IMR-90 (cell line): Measurements from ENCODE around the gene TP53TG5. TPM values are rescaled to one million over a fixed set of nuclear protein-coding genes. Genes with fewer than 3 reads are reported as not detected.
A peak's percentile ranks its signal among the peaks of the same experiment; 100 is the strongest.

Source experiments
- ATAC-seq: fragments of 200-7000 bp; cut with Tn5 transposase; 2 replicates; pipeline ENCODE4 v1.9.1; 2020; ENCODE audit warnings: low read depth, mild to moderate bottlenecking, moderate library complexity
- BruUV-seq: library from RNA; stranded (reverse); fragments of 400-500 nt; replicated peaks from 2 replicates; lab custom pipeline; 2021; lab: Mats Ljungman, UMichigan
- CTCF ChIA-PET: fragments of 300-600 bp; formaldehyde crosslinking; extraction: SDS; loops from one replicate; lab custom pipeline; 2021; ENCODE audit warnings: antibody characterized with exemption; lab: Yijun Ruan, JAX
- POLR2A ChIA-PET: fragments of 300-600 bp; sonication (Branson Sonifier 250); formaldehyde crosslinking; loops from one replicate; lab custom pipeline; 2022; ENCODE audit warnings: antibody characterized with exemption; ENCODE audit not compliant: unreplicated experiment; lab: Charles Lee
- DNase-seq: peaks from one replicate; pipeline ENCODE4 v3.0.0; 2013
- H2AFZ ChIP-seq: replicated peaks from 2 replicates; pipeline ENCODE3; 2013; ENCODE audit warnings: low read length, mild to moderate bottlenecking; ENCODE audit not compliant: poor library complexity
- H2AK5ac ChIP-seq: 2 replicates; pipeline ENCODE4 v1.6.1; 2013; ENCODE audit warnings: low read depth, low read length, inconsistent platforms
- H2AK9ac ChIP-seq: replicated peaks from 2 replicates; pipeline ENCODE3; 2013; ENCODE audit warnings: mild to moderate bottlenecking, low read depth, low read length, moderate library complexity; ENCODE audit not compliant: poor library complexity
- H2BK120ac ChIP-seq: 2 replicates; pipeline ENCODE4 v1.6.1; 2013; ENCODE audit warnings: low read depth, low read length, inconsistent platforms
- H2BK15ac ChIP-seq: 3 replicates; pipeline ENCODE4 v1.6.1; 2013; ENCODE audit warnings: low read depth, low read length, inconsistent platforms
- H2BK20ac ChIP-seq: 2 replicates; pipeline ENCODE4 v1.6.1; 2013; ENCODE audit warnings: low read depth, mild to moderate bottlenecking, inconsistent platforms, low read length, moderate library complexity
- H2BK5ac ChIP-seq: 2 replicates; pipeline ENCODE4 v1.6.1; 2013; ENCODE audit warnings: mild to moderate bottlenecking, low read depth, low read length, inconsistent platforms; ENCODE audit not compliant: poor library complexity, severe bottlenecking
- H3K14ac ChIP-seq: replicated peaks from 2 replicates; pipeline ENCODE4 v1.6.1; 2013; ENCODE audit warnings: low read depth, low read length, inconsistent platforms
- H3K18ac ChIP-seq: 2 replicates; pipeline ENCODE4 v1.6.1; 2013; ENCODE audit warnings: low read depth, low read length, control low read depth
- H3K23ac ChIP-seq: 2 replicates; pipeline ENCODE4 v1.6.1; 2013; ENCODE audit warnings: low read depth, low read length, inconsistent platforms
- H3K27ac ChIP-seq: 2 replicates; pipeline ENCODE4 v1.5.1; 2013; ENCODE audit warnings: mild to moderate bottlenecking, control low read depth, low read length; ENCODE audit not compliant: insufficient read depth
- H3K27me3 ChIP-seq: 2 replicates; pipeline ENCODE4 v1.6.1; 2013; ENCODE audit warnings: low read length; ENCODE audit not compliant: control insufficient read depth, insufficient read depth
- H3K36me3 ChIP-seq: 2 replicates; pipeline ENCODE4 v1.6.1; 2013; ENCODE audit warnings: low read length, mixed read lengths; ENCODE audit not compliant: control insufficient read depth, insufficient read depth
- H3K4ac ChIP-seq: 2 replicates; pipeline ENCODE4 v1.6.1; 2013; ENCODE audit warnings: low read depth, low read length, inconsistent platforms
- H3K4me1 ChIP-seq: 2 replicates; pipeline ENCODE4 v1.6.1; 2013; ENCODE audit warnings: low read length, mixed read lengths; ENCODE audit not compliant: control insufficient read depth, insufficient read depth
- H3K4me2 ChIP-seq: 2 replicates; pipeline ENCODE4 v1.6.1; 2013; ENCODE audit warnings: low read depth, mild to moderate bottlenecking, control low read depth, low read length, moderate library complexity
- H3K4me3 ChIP-seq: 2 replicates; pipeline ENCODE4 v1.5.1; 2013; ENCODE audit warnings: low read depth, mild to moderate bottlenecking, control low read depth, low read length, moderate library complexity; ENCODE audit not compliant: insufficient read depth
- H3K56ac ChIP-seq: 2 replicates; pipeline ENCODE4 v1.6.1; 2013; ENCODE audit warnings: low read length, inconsistent platforms; ENCODE audit not compliant: insufficient read depth; ENCODE audit errors: extremely low read depth
- H3K79me1 ChIP-seq, 2 experiments: 2 replicates each; pipeline ENCODE4 v1.6.1; 2013; ENCODE audit warnings: low read length in 2 of 2, inconsistent platforms in 1 of 2, low read depth in 1 of 2
- H3K9ac ChIP-seq: 2 replicates; pipeline ENCODE4 v1.6.1; 2013; ENCODE audit warnings: low read depth, low read length, control low read depth
- H3K9me1 ChIP-seq: 2 replicates; pipeline ENCODE4 v1.6.1; 2013; ENCODE audit warnings: low read length, inconsistent platforms; ENCODE audit not compliant: insufficient read depth
- H3K9me3 ChIP-seq: 2 replicates; pipeline ENCODE4 v1.6.1; 2013; ENCODE audit warnings: low read length; ENCODE audit not compliant: control insufficient read depth, insufficient read depth
- H4K20me1 ChIP-seq: 2 replicates; pipeline ENCODE4 v1.6.1; 2013; ENCODE audit warnings: low read length, inconsistent platforms; ENCODE audit not compliant: insufficient read depth
- H4K5ac ChIP-seq: 2 replicates; pipeline ENCODE4 v1.6.1; 2013; ENCODE audit warnings: mild to moderate bottlenecking, low read depth, low read length, control low read depth
- H4K8ac ChIP-seq, 2 experiments: 2 replicates each; pipeline ENCODE4 v1.6.1; 2013; ENCODE audit warnings: low read depth in 2 of 2, low read length in 2 of 2, control low read depth in 1 of 2, inconsistent platforms in 1 of 2
- H4K91ac ChIP-seq: 2 replicates; pipeline ENCODE4 v1.6.1; 2013; ENCODE audit warnings: low read depth, low read length, inconsistent platforms; ENCODE audit not compliant: insufficient read depth
- CEBPB ChIP-seq: IDR thresholded peaks from 2 replicates; pipeline ENCODE4 v1.6.1; 2012; ENCODE audit warnings: low read depth, low read length, improper control_type of control experiment
- FOS ChIP-seq: fragments of 150-350 bp; IDR thresholded peaks from 2 replicates; pipeline ENCODE4 v1.6.1; 2016; ENCODE audit warnings: low read depth, low read length
- MAFK ChIP-seq: IDR thresholded peaks from 2 replicates; pipeline ENCODE4 v1.6.1; 2012; ENCODE audit warnings: low read depth, low read length, improper control_type of control experiment
- MAZ ChIP-seq: IDR thresholded peaks from 2 replicates; pipeline ENCODE4 v1.6.1; 2012; ENCODE audit warnings: low read depth, mild to moderate bottlenecking, low read length, improper control_type of control experiment, moderate library complexity, borderline replicate concordance
- POLR2A ChIP-seq: IDR thresholded peaks from 2 replicates; pipeline ENCODE4 v1.6.1; 2012; ENCODE audit warnings: mild to moderate bottlenecking, low read depth, low read length
- WGBS, 2 experiments: methylation state at CpG; one replicate each; pipeline versions ENCODE4 v1.1.5 to v1.1.7; 2013; ENCODE audit warnings: missing lambda C conversion rate in 2 of 2; ENCODE audit not compliant: insufficient read length in 1 of 2; ENCODE audit errors: extremely low coverage in 2 of 2; 5-methylcytosine and 5-hydroxymethylcytosine counted together
- dilution Hi-C: fragments of 300-500 bp; cut with HindIII; formaldehyde crosslinking; loops from one replicate; pipeline ENCODE4 v1.14.3; 2018; ENCODE audit warnings: low sequenced_read_pairs; ENCODE audit not compliant: unreplicated experiment
- in situ Hi-C: fragments of 300-500 bp; cut with MboI; formaldehyde crosslinking; loops from 3 replicates; pipeline ENCODE4 v1.14.3; 2019; ENCODE audit warnings: low sequenced_read_pairs, inconsistent platforms, mixed read lengths
- intact Hi-C: fragments of 100-400 bp; cut with micrococcal nuclease; formaldehyde crosslinking; loops from 2 replicates; pipeline ENCODE4 v1.10.0; 2022
- polyA plus RNA-seq, 3 experiments: library from polyadenylated mRNA; depleted of rRNA; stranded (reverse); fragments of >200 nt; gene quantifications; 2 replicates each; pipeline ENCODE4 v1.2.3, GENCODE V29; 2012; ENCODE audit warnings: low replicate concordance in 1 of 3
- total RNA-seq: library from RNA; depleted of rRNA; stranded (reverse); fragments of >200 nt; gene quantifications from 2 replicates; pipeline ENCODE4 v1.2.3, GENCODE V29; 2012
- TF ChIP-seq, protein P1 (sequence below): fragments of 150-350 bp; IDR thresholded peaks from 2 replicates; pipeline ENCODE4 v1.6.1; 2016; ENCODE audit warnings: low read depth, mild to moderate bottlenecking, low read length, moderate library complexity, borderline replicate concordance

TP53TG5 gene
- total and polyA plus RNA-seq, 2 of the 4 experiments (the other 2 are of a cell fraction) = not detected

DNA sequence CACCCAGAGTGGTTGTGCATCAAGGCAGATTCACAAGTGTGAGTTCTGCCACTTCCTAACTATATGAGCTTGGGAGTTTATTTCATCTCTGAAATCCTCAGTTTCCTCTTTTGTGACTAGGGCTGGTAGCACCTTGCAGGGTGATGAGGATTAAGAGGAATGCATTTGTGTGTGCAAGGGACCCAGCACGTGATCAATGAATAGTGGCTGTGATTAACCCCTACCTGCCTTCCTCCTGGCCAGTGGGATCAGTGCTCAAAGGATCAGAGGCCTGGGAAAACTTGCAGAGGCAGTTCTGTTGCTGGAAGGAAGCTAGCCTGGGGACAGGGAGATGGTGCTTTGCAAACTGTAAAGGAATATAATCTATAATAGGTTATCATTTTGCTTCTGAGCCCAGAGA lies 37.2 kb downstream of the TP53TG5 start:
- Histone ChIP-seq H3K4me3 (no peak overlapping the region), H2AFZ (no peak overlapping the region), H3K18ac (no peak overlapping the region), H3K56ac (no peak overlapping the region), H3K4me1 (peaks cover 71% of the 10 kb centered on the region), H3K36me3 (peaks cover 32% of the 10 kb centered on the region), H3K27ac (peak overlapping the region; percentile 12; the same call in 1 of the 2 replicates), H2BK5ac (peak overlapping the region; percentile 51), H4K5ac (no peak overlapping the region), H4K91ac (no peak overlapping the region), H4K8ac (peak overlapping the region in 1 of 2 experiments; percentile 42; a peak in 1 of 4 replicates), H3K4ac (peak overlapping the region; percentile 99), H2AK5ac (peak overlapping the region; percentile 25; the same call in 1 of the 2 replicates), H3K9me1 (peaks cover 43% of the 10 kb centered on the region), H2BK20ac (no peak overlapping the region), H2BK120ac (0 out of 2 replicates have a peak overlapping the region, but pooled peaks have one; percentile 16), H3K23ac (peak overlapping the region; percentile 90; the same call in 1 of the 2 replicates), H4K20me1 (peaks cover 45% of the 10 kb centered on the region), H3K27me3 (no peaks in the 10 kb centered on the region), H3K79me1 (peaks cover 24 to 95% of the 10 kb centered on the region in 2 experiments), H2AK9ac (no peak overlapping the region), H3K4me2 (no peak overlapping the region), H3K14ac (peak overlapping the region; percentile 33; the same call in 1 of the 2 replicates), H2BK15ac (no peak overlapping the region), H3K9ac (no peak overlapping the region), H3K9me3 (no peaks in the 10 kb centered on the region)
- no CpG with 5 or more reads among the region's 1 CpG for WGBS, 2 experiments
- ChIA-PET POLR2A (no interaction called here), CTCF (interaction anchor here (2.5 kb wide), 1 partner anchor 22 kb away, joined by 8 read pairs; the partner anchor contains the start of gene SYS1)
- DNase-seq (no peak), ATAC-seq (no peak)
- intact Hi-C loops = no loop called here
- BruUV-seq = no TSS peak
- in situ Hi-C loops = loop anchor here (25.0 kb wide), 1 partner anchor 571 kb away; the partner anchor contains the start of gene PLTP
- dilution Hi-C loops = no loop called here
- TF ChIP-seq FOS = no peak
- no peak for TF ChIP-seq CEBPB
- TF ChIP-seq MAZ = no peak
- no peak for TF ChIP-seq MAFK
- TF ChIP-seq, protein P1, sequence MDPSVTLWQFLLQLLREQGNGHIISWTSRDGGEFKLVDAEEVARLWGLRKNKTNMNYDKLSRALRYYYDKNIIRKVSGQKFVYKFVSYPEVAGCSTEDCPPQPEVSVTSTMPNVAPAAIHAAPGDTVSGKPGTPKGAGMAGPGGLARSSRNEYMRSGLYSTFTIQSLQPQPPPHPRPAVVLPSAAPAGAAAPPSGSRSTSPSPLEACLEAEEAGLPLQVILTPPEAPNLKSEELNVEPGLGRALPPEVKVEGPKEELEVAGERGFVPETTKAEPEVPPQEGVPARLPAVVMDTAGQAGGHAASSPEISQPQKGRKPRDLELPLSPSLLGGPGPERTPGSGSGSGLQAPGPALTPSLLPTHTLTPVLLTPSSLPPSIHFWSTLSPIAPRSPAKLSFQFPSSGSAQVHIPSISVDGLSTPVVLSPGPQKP = no peak
- peak; percentile 56; the same call in 1 of the 2 replicates for TF ChIP-seq POLR2A
